Hepatocyte (in vitro differentiated cells): ENCODE measurements around the gene TENM4. TPM values are rescaled to one million over a fixed set of nuclear protein-coding genes. Genes with fewer than 3 reads are reported as not detected.

Source experiments
- DNase-seq: peaks from one replicate; pipeline ENCODE4 v3.0.0-alpha.2; 2016; ENCODE audit warnings: low spot score
- H2AFZ ChIP-seq: fragments of 200-600 bp; sonication (generic); 2 replicates; pipeline ENCODE4 v1.6.0; 2016; ENCODE audit warnings: antibody characterized with exemption, mild to moderate bottlenecking
- H3K27ac ChIP-seq: fragments of 200-600 bp; sonication (generic); 2 replicates; pipeline ENCODE4 v1.5.1; 2016; ENCODE audit warnings: mild to moderate bottlenecking
- H3K27me3 ChIP-seq: fragments of 200-600 bp; sonication (generic); 2 replicates; pipeline ENCODE4 v1.6.1; 2016
- H3K36me3 ChIP-seq: fragments of 200-600 bp; sonication (generic); replicated peaks from 2 replicates; pipeline ENCODE4 v1.5.1; 2016; ENCODE audit warnings: low read depth; ENCODE audit not compliant: insufficient read depth
- H3K4me1 ChIP-seq: fragments of 200-600 bp; sonication (generic); 2 replicates; pipeline ENCODE4 v1.5.1; 2016; ENCODE audit warnings: mild to moderate bottlenecking, moderate library complexity; ENCODE audit not compliant: insufficient read depth
- H3K4me2 ChIP-seq: fragments of 200-600 bp; sonication (generic); 2 replicates; pipeline ENCODE4 v1.6.0; 2016
- H3K4me3 ChIP-seq: fragments of 200-600 bp; sonication (generic); 2 replicates; pipeline ENCODE4 v1.5.1; 2016; ENCODE audit warnings: mild to moderate bottlenecking
- H3K79me2 ChIP-seq: fragments of 200-600 bp; sonication (generic); 2 replicates; pipeline ENCODE4 v1.6.0; 2017; ENCODE audit warnings: mild to moderate bottlenecking
- H3K9me2 ChIP-seq: fragments of 200-600 bp; sonication (generic); replicated peaks from 2 replicates; pipeline ENCODE4 v1.6.0; 2017; ENCODE audit warnings: mild to moderate bottlenecking; ENCODE audit not compliant: insufficient read depth
- H3K9me3 ChIP-seq: fragments of 200-600 bp; sonication (generic); 2 replicates; pipeline ENCODE4 v1.5.1; 2016; ENCODE audit warnings: low read depth, mild to moderate bottlenecking
- H4K20me1 ChIP-seq: fragments of 200-600 bp; sonication (generic); 2 replicates; pipeline ENCODE4 v1.6.0; 2016; ENCODE audit warnings: mild to moderate bottlenecking; ENCODE audit not compliant: insufficient read depth, poor library complexity, severe bottlenecking
- EZH2 ChIP-seq: fragments of 200-600 bp; sonication (generic); IDR thresholded peaks from 2 replicates; pipeline ENCODE4 v1.6.1; 2016; ENCODE audit warnings: antibody characterized with exemption, mild to moderate bottlenecking, borderline replicate concordance
- EZH2phosphoT487 ChIP-seq: fragments of 200-600 bp; sonication (generic); IDR thresholded peaks from one replicate; pipeline ENCODE4 v1.6.1; 2018; ENCODE audit warnings: antibody characterized with exemption, mild to moderate bottlenecking, low read depth, moderate library complexity; ENCODE audit not compliant: unreplicated experiment, severe bottlenecking
- WGBS: methylation state at CpG from one replicate; pipeline ENCODE4 v1.1.6; 2016; ENCODE audit warnings: low lambda C conversion rate; ENCODE audit errors: missing lambda C conversion rate; 5-methylcytosine and 5-hydroxymethylcytosine counted together
- polyA plus RNA-seq: library from polyadenylated mRNA; unstranded; fragments of >200 nt; fragmentation: Nextera tagmentation; extraction: Ambion mirVana; gene quantifications from 2 replicates; pipeline ENCODE4 v1.2.1, GENCODE V29; 2016
- total RNA-seq: library from RNA; depleted of rRNA; stranded (reverse); fragments of >200 nt; gene quantifications from 2 replicates; pipeline ENCODE4 v1.2.3, GENCODE V29; 2014
- TF ChIP-seq, protein P1 (sequence below): fragments of 200-600 bp; sonication (generic); IDR thresholded peaks from 2 replicates; pipeline ENCODE4 v1.5.1; 2016; ENCODE audit warnings: antibody characterized with exemption, mild to moderate bottlenecking; ENCODE audit not compliant: poor library complexity

TENM4 gene
- total and polyA plus RNA-seq, 2 experiments from 2014 or later = 18.4 to 18.7 TPM

DNA sequence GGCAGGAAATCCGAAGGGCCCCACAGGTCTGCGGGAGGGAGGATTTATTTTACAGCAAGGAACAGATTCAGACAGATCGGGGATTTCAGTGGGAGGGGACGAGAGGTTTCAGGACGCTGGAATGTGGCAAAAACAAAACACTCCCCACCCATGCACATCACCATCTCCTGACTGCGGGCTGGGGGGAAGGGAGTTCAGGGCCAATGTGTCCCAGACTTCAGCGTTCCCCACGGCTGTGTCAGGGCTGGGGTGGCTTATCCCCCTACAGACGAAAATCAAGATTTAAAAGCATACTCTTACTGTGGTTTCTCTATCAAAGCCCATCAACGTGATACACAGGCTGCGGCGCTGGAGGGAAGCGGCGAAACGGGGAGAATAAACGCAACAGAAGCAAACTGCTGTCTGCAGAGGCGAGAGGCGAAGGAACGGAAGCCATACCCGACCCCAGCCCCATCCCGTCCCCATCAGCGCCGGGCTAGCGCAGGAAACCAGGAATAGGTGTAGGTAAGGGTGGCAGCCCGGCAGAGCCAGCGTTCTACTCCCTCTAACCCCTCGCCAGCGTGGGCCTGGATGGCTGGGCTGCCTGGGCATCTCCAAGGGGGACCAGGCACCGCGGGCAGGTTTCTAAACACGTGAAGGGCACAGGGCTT lies 2.7 kb downstream of the TENM4 start:
- no peaks in the 10 kb centered on the region for H3K9me2 ChIP-seq
- peaks cover 23% of the 10 kb centered on the region for H3K4me1 ChIP-seq
- no peaks in the 10 kb centered on the region for H3K9me3 ChIP-seq
- H3K79me2 ChIP-seq = peaks cover 48% of the 10 kb centered on the region
- peaks cover 3% of the 10 kb centered on the region for H4K20me1 ChIP-seq
- TF ChIP-seq EZH2phosphoT487 = no peak
- TF ChIP-seq EZH2 = no peak
- TF ChIP-seq, protein P1, sequence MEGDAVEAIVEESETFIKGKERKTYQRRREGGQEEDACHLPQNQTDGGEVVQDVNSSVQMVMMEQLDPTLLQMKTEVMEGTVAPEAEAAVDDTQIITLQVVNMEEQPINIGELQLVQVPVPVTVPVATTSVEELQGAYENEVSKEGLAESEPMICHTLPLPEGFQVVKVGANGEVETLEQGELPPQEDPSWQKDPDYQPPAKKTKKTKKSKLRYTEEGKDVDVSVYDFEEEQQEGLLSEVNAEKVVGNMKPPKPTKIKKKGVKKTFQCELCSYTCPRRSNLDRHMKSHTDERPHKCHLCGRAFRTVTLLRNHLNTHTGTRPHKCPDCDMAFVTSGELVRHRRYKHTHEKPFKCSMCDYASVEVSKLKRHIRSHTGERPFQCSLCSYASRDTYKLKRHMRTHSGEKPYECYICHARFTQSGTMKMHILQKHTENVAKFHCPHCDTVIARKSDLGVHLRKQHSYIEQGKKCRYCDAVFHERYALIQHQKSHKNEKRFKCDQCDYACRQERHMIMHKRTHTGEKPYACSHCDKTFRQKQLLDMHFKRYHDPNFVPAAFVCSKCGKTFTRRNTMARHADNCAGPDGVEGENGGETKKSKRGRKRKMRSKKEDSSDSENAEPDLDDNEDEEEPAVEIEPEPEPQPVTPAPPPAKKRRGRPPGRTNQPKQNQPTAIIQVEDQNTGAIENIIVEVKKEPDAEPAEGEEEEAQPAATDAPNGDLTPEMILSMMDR = no peak
- peaks cover 45% of the 10 kb centered on the region for H3K27me3 ChIP-seq
- 3% methylated on average over 31 of the region's 31 CpGs for WGBS
- H3K4me2 ChIP-seq = peak overlapping the region; percentile 97
- H2AFZ ChIP-seq = peak overlapping the region; percentile 84
- peak overlapping the region; percentile 81 for H3K27ac ChIP-seq
- H3K36me3 ChIP-seq = no peaks in the 10 kb centered on the region
- H3K4me3 ChIP-seq = peak overlapping the region; percentile 75
- DNase-seq = peak; percentile 21

DNA sequence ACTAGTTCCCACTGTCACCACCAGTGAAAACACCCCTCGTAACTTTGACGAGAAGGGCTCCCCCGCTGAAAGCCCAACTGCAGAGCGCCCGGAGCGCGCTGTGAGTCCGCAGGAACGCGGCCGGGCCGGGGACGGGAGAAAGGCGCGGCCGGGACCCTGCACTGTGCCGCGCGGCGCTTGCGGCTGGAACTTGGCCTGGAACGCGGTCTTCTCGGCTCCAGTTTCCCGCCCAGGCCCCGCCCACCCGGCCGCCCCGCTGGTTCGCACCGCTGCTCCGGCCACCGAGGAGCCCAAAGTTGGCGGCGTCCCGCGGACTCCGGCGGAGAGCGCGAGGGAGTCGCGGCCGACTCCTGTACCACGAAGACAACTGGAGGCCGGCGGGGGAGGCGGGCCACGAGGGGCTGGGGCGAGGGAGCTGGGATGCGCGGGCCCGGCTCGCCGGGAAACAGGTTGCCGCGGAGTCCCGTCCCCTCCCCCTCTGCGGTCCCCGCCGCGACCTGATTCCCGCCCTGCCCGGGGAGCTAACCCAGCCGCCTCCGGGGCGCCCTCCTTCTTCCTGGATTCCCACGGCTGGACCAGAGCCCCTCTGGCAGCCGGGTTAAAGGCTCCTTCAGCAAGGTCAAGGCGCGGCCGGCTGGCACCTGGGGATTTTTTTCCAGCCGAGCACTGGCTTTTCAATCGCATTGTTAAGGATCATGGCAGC lies 3.4 kb downstream of the TENM4 start:
- Histone ChIP-seq H3K4me1 (peaks cover 27% of the 10 kb centered on the region), H3K79me2 (peaks cover 52% of the 10 kb centered on the region), H4K20me1 (peaks cover 7% of the 10 kb centered on the region), H3K9me2 (no peaks in the 10 kb centered on the region), H3K9me3 (no peaks in the 10 kb centered on the region), H3K4me3 (peak overlapping the region; percentile 75), H3K36me3 (no peaks in the 10 kb centered on the region), H3K4me2 (peak overlapping the region; percentile 97), H3K27ac (peak overlapping the region; percentile 81), H3K27me3 (peaks cover 43% of the 10 kb centered on the region), H2AFZ (peak overlapping the region; percentile 84)
- TF ChIP-seq, protein P1 = no peak
- TF ChIP-seq EZH2 = no peak
- TF ChIP-seq EZH2phosphoT487 = no peak
- peak; percentile 80 for DNase-seq
- under 1% methylated on average over 50 of the region's 74 CpGs for WGBS

DNA sequence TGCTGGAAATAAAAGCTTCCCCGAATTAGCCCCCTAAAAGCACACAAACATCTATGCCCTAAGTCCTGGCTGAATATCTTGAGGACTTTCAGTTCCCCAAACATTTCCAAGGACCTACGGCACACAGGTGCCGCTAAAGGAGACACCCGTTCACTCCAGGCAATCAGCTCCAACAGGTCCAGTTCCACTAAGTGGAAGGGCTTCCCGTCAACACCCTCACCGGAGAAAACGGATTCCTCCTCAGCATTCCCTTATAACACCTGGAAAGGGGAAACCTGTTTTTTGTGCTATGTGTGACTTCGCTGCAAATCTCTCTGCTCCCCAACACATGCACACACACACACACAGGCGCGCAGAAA lies 3.9 kb downstream of the TENM4 start:
- Histone ChIP-seq H4K20me1 (peaks cover 7% of the 10 kb centered on the region), H3K27me3 (peaks cover 40% of the 10 kb centered on the region), H2AFZ (peak overlapping the region; percentile 84), H3K4me1 (peaks cover 27% of the 10 kb centered on the region), H3K27ac (peak overlapping the region; percentile 64), H3K79me2 (peaks cover 56% of the 10 kb centered on the region), H3K4me2 (peak overlapping the region; percentile 97), H3K9me2 (no peaks in the 10 kb centered on the region), H3K4me3 (peak overlapping the region; percentile 75), H3K9me3 (no peaks in the 10 kb centered on the region), H3K36me3 (no peaks in the 10 kb centered on the region)
- no peak for TF ChIP-seq EZH2phosphoT487
- TF ChIP-seq, protein P1 = no peak
- no peak for TF ChIP-seq EZH2
- WGBS = 15% methylated on average over 10 of the region's 10 CpGs
- no peak for DNase-seq
